Kidney capillary endothelial cell (primary cell): ENCODE data around the gene STEAP1B.
"Not testable (repeated sequence)": the region's sequence is repeated elsewhere in the genome, so short reads cannot be mapped to it uniquely, and the experiment has no call there.

ENCODE experiments used
- DNase-seq: peaks from one replicate; pipeline ENCODE4 v3.0.0-alpha.2; 2018; ENCODE audit warnings: low spot score

Gene STEAP1B

GRCh38 chr7:22499888-22500689 lies at the start of gene STEAP1B:
STEAP1B (minus strand) TSS chr7:22500188; CDS start chr7:22494855, 5,333 bp downstream.
- peak; percentile 89 for DNase-seq

- no peak for DNase-seq
Measured at GRCh38 chr7:22549051-22549450, 49.1 kb upstream of the STEAP1B start.

GRCh38 chr7:22548313-22548712 lies 48.3 kb upstream of the STEAP1B start:
- no peak for DNase-seq

GRCh38 chr7:22546769-22547168 lies 46.8 kb upstream of the STEAP1B start:
- no peak for DNase-seq

- DNase-seq = no peak
Measured at GRCh38 chr7:22545529-22545928, 45.5 kb upstream of the STEAP1B start.

GRCh38 chr7:22544245-22544644 lies 44.3 kb upstream of the STEAP1B start:
- DNase-seq = no peak

GRCh38 chr7:22543169-22543568 lies 43.2 kb upstream of the STEAP1B start:
- DNase-seq = no peak

- no peak for DNase-seq
Measured at GRCh38 chr7:22542669-22543068, 42.7 kb upstream of the STEAP1B start.

- DNase-seq = no peak
Measured at GRCh38 chr7:22542254-22542653, 42.3 kb upstream of the STEAP1B start.

GRCh38 chr7:22541789-22542188 lies 41.8 kb upstream of the STEAP1B start:
- DNase-seq = no peak

- not testable (repeated sequence) for DNase-seq
Measured at GRCh38 chr7:22528537-22528936, 28.5 kb upstream of the STEAP1B start.

- not testable (repeated sequence) for DNase-seq
Measured at GRCh38 chr7:22524353-22524947, 24.5 kb upstream of the STEAP1B start.

GRCh38 chr7:22523478-22524352 lies 23.7 kb upstream of the STEAP1B start:
- not testable (repeated sequence) for DNase-seq

GRCh38 chr7:22519560-22519959 lies 19.6 kb upstream of the STEAP1B start:
- DNase-seq = not testable (repeated sequence)

GRCh38 chr7:22516950-22517349 lies 17.0 kb upstream of the STEAP1B start:
- not testable (repeated sequence) for DNase-seq

GRCh38 chr7:22514963-22515362 lies 15.0 kb upstream of the STEAP1B start:
- DNase-seq = not testable (repeated sequence)

GRCh38 chr7:22507320-22507719 lies 7.3 kb upstream of the STEAP1B start:
- not testable (repeated sequence) for DNase-seq

GRCh38 chr7:22506316-22507020 lies 6.5 kb upstream of the STEAP1B start:
- DNase-seq = not testable (repeated sequence)

- DNase-seq = not testable (repeated sequence)
Measured at GRCh38 chr7:22504519-22504918, 4.5 kb upstream of the STEAP1B start.

- DNase-seq = not testable (repeated sequence)
Measured at GRCh38 chr7:22502104-22502503, 2.1 kb upstream of the STEAP1B start.

- DNase-seq = not testable (repeated sequence)
Measured at GRCh38 chr7:22501336-22501735, 1.3 kb upstream of the STEAP1B start.

GRCh38 chr7:22499044-22499443 lies 944 bp downstream of the STEAP1B start:
- DNase-seq = no peak
